Ishikawa (cell line): ENCODE results near the gene ATF7IP2.

Source experiments
- CEBPB ChIP-seq: IDR thresholded peaks from 2 replicates; pipeline ENCODE4 v1.6.1; 2012
- CREB1 ChIP-seq: IDR thresholded peaks from 2 replicates; pipeline ENCODE4 v1.6.1; 2012; ENCODE audit warnings: low read depth
- EP300 ChIP-seq: IDR thresholded peaks from 2 replicates; pipeline ENCODE4 v1.6.1; 2012; ENCODE audit warnings: borderline replicate concordance
- FOXM1 ChIP-seq: IDR thresholded peaks from 2 replicates; pipeline ENCODE4 v1.6.1; 2012; ENCODE audit warnings: low read depth, borderline replicate concordance
- NFIC ChIP-seq: IDR thresholded peaks from 2 replicates; pipeline ENCODE4 v1.6.1; 2012
- RAD21 ChIP-seq: IDR thresholded peaks from 2 replicates; pipeline ENCODE4 v1.6.1; 2012; ENCODE audit warnings: low read depth
- TAF1 ChIP-seq: IDR thresholded peaks from 2 replicates; pipeline ENCODE4 v1.6.1; 2012; ENCODE audit warnings: low read depth, mild to moderate bottlenecking
- TCF12 ChIP-seq: IDR thresholded peaks from 2 replicates; pipeline ENCODE4 v1.6.1; 2012; ENCODE audit warnings: low read depth
- TEAD4 ChIP-seq: IDR thresholded peaks from 2 replicates; pipeline ENCODE4 v1.6.1; 2012
- USF1 ChIP-seq: IDR thresholded peaks from 2 replicates; pipeline ENCODE4 v1.6.1; 2012
- YY1 ChIP-seq: IDR thresholded peaks from 2 replicates; pipeline ENCODE4 v1.6.1; 2012; ENCODE audit warnings: low read depth
- ZBTB7A ChIP-seq: IDR thresholded peaks from 2 replicates; pipeline ENCODE4 v1.6.1; 2012; ENCODE audit warnings: low read depth
- TF ChIP-seq, protein P1 (sequence below): IDR thresholded peaks from 2 replicates; pipeline ENCODE4 v1.6.1; 2012
- TF ChIP-seq, protein P2 (sequence below): IDR thresholded peaks from 2 replicates; pipeline ENCODE4 v1.6.1; 2012; ENCODE audit warnings: low read depth, mild to moderate bottlenecking

DNA sequence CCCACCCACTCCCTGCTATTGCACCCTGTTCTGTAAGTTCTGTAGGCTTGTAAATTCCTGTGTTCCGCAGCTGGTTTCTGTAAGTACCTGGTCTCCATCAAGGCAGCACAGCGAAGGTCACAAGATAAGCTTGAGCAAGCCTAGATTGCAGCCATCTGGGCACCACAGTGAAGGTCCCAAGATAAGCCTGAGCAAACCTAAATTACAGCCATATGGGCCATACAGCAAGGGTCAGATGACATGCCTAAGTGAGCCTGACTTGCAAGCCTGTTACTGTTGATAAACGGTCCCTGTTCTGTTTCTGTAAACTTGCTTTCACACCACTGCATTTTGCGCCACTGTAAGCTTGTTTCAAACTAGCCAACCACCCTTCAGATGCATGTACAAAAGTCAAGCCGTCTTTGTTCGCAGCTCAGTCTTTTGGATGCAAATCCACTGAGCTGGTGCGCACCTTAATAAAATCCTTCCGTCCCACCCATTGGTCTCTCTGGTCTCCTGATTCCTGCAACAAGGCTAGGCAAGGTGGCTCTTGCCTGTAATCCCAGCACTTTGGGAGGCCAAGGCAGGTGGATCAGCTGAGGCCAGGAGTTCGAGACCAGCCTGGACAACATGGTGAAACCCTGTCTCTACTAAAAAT lies 42.6 kb upstream of the ATF7IP2 start:
- TF ChIP-seq EP300: no peak
- no peak for TF ChIP-seq RAD21
- TF ChIP-seq, protein P1, sequence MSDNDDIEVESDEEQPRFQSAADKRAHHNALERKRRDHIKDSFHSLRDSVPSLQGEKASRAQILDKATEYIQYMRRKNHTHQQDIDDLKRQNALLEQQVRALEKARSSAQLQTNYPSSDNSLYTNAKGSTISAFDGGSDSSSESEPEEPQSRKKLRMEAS: no peak
- TF ChIP-seq, protein P2, sequence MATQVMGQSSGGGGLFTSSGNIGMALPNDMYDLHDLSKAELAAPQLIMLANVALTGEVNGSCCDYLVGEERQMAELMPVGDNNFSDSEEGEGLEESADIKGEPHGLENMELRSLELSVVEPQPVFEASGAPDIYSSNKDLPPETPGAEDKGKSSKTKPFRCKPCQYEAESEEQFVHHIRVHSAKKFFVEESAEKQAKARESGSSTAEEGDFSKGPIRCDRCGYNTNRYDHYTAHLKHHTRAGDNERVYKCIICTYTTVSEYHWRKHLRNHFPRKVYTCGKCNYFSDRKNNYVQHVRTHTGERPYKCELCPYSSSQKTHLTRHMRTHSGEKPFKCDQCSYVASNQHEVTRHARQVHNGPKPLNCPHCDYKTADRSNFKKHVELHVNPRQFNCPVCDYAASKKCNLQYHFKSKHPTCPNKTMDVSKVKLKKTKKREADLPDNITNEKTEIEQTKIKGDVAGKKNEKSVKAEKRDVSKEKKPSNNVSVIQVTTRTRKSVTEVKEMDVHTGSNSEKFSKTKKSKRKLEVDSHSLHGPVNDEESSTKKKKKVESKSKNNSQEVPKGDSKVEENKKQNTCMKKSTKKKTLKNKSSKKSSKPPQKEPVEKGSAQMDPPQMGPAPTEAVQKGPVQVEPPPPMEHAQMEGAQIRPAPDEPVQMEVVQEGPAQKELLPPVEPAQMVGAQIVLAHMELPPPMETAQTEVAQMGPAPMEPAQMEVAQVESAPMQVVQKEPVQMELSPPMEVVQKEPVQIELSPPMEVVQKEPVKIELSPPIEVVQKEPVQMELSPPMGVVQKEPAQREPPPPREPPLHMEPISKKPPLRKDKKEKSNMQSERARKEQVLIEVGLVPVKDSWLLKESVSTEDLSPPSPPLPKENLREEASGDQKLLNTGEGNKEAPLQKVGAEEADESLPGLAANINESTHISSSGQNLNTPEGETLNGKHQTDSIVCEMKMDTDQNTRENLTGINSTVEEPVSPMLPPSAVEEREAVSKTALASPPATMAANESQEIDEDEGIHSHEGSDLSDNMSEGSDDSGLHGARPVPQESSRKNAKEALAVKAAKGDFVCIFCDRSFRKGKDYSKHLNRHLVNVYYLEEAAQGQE: no peak
- TF ChIP-seq CEBPB: no peak
- no peak for TF ChIP-seq ZBTB7A
- TF ChIP-seq TAF1: no peak
- TF ChIP-seq NFIC: no peak
- TF ChIP-seq YY1: no peak
- TF ChIP-seq TEAD4: no peak
- no peak for TF ChIP-seq FOXM1
- TF ChIP-seq USF1: no peak
- no peak for TF ChIP-seq CREB1
- TF ChIP-seq TCF12: no peak
